HG03103 (cell line): ENCODE results near the gene PCDHGB2.
"Not testable (repeated sequence)": the region's sequence is repeated elsewhere in the genome, so short reads cannot be mapped to it uniquely, and the experiment has no call there.

Source experiments
- ATAC-seq: cut with Tn5 transposase; IDR thresholded peaks from one replicate; pipeline ENCODE4 v1.9.1; 2021; ENCODE audit warnings: low read depth; ENCODE audit not compliant: unreplicated experiment

The PCDHGB2 gene

GRCh38 chr5:141383345-141383744 lies 23.6 kb downstream of the PCDHGB2 start:
- ATAC-seq, result no peak

- ATAC-seq, result no peak
Observed at GRCh38 chr5:141384471-141385267, 24.9 kb downstream of the PCDHGB2 start.

GRCh38 chr5:141387557-141388311 lies 27.9 kb downstream of the PCDHGB2 start, which contains the start of gene PCDHGB4:
PCDHGB4 (plus strand) TSS chr5:141387698; CDS start chr5:141387885, 187 bp downstream.
- peak; percentile 51 for ATAC-seq

- ATAC-seq, result no peak
Observed at GRCh38 chr5:141388661-141389060, 28.9 kb downstream of the PCDHGB2 start.

GRCh38 chr5:141389153-141390042 lies 29.6 kb downstream of the PCDHGB2 start:
- no peak for ATAC-seq

- ATAC-seq, result no peak
Observed at GRCh38 chr5:141392429-141393198, 32.8 kb downstream of the PCDHGB2 start, which contains the start of gene PCDHGA8. PCDHGA8 (plus strand) TSS chr5:141392633; CDS start chr5:141392814, 181 bp downstream.

DNA sequence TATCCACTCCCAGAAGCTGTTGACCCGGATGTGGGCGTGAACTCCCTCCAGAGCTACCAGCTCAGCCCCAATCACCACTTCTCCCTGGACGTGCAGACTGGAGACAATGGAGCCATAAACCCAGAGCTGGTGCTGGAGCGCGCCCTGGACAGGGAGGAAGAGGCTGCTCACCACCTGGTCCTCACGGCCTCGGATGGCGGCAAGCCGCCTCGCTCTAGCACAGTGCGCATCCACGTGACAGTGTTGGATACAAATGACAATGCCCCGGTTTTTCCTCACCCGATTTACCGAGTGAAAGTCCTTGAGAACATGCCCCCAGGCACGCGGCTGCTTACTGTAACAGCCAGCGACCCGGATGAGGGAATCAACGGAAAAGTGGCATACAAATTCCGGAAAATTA lies 33.5 kb downstream of the PCDHGB2 start:
- ATAC-seq, result no peak

DNA sequence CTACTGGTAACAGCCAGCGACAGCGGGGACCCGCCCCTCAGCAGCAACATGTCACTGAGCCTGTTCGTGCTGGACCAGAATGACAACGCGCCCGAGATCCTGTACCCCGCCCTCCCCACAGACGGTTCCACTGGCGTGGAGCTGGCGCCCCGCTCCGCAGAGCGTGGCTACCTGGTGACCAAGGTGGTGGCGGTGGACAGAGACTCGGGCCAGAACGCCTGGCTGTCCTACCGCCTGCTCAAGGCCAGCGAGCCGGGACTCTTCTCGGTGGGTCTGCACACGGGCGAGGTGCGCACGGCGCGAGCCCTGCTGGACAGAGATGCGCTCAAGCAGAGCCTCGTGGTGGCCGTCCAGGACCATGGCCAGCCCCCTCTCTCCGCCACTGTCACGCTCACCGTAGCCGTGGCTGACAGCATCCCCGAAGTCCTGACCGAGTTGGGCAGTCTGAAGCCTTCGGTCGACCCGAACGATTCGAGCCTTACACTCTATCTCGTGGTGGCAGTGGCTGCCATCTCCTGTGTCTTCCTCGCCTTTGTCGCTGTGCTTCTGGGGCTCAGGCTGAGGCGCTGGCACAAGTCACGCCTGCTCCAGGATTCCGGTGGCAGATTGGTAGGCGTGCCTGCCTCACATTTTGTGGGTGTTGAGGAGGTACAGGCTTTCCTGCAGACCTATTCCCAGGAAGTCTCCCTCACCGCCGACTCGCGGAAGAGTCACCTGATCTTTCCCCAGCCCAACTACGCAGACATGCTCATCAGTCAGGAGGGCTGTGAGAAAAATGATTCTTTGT lies 34.8 kb downstream of the PCDHGB2 start:
- not testable (repeated sequence) for ATAC-seq

DNA sequence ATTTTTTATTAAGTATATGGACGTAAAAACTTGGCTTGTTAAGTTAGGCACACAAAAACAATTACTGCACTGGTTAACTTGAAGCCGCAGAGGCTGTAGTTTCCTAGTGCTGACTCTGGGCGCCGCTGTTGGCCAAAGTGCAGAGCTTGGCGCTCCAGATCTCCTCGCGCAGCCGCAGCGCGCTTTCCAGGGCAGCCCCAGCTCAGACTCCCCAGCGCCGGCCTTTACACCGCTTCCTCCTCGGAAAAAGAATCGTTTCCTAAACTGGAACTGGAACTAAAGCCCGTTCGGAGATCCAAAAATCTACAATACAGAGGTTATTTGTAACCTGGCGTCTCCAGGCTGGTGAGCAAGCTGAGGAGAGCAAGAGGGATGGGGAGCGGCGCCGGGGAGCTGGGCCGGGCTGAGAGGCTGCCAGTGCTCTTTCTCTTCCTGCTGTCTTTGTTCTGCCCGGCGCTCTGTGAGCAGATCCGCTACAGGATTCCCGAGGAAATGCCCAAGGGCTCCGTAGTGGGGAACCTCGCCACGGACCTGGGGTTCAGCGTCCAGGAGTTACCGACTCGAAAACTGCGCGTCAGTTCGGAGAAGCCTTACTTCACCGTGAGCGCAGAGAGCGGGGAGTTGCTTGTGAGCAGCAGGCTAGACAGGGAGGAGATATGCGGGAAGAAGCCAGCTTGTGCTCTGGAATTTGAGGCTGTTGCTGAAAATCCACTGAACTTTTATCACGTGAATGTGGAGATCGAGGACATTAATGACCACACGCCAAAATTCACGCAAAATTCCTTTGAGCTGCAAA lies 38.2 kb downstream of the PCDHGB2 start, which contains the start of gene PCDHGB5:
Gene PCDHGB5, plus strand, starts transcription at position 192 of the 796 bp plus-strand sequence. Its CDS starts 181 bp downstream, at position 373.
- ATAC-seq, result peak; percentile 94

GRCh38 chr5:141398608-141399007 lies 38.8 kb downstream of the PCDHGB2 start:
- no peak for ATAC-seq

- ATAC-seq, result no peak
Observed at GRCh38 chr5:141399555-141400258, 39.9 kb downstream of the PCDHGB2 start.

DNA sequence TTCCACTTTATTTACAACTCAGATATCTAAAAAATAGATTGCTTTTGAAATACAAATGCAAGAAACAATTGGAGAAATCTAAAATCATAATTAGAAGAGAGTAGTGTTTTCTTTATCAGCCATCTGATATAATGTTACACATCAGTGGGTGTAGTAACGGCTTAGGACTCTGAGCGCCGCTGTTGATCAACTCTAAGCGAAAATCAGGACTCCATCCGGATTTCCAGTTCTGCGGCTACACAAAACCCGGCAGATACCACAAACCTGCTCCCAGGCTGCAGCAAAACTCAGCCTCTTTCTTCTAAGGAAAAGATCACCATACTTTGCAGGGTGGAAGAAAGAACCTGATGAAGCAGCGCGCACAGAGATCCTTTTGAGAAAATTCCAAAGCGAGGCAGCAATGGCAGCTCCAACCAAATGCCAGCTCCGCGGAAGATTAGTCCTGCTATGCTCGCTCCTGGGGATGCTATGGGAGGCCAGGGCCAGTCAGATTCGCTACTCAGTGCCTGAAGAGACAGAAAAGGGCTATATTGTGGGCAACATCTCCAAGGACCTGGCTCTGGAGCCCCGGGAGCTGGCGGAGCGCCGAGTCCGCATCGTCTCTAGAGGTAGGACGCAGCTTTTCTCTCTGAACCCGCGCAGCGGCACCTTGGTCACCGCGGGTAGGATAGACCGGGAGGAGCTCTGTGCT lies 42.9 kb downstream of the PCDHGB2 start, which contains the start of gene PCDHGA9:
Gene PCDHGA9, plus strand, starts transcription at position 226 of the 691 bp plus-strand sequence. Its CDS starts 175 bp downstream, at position 401.
- no peak for ATAC-seq

DNA sequence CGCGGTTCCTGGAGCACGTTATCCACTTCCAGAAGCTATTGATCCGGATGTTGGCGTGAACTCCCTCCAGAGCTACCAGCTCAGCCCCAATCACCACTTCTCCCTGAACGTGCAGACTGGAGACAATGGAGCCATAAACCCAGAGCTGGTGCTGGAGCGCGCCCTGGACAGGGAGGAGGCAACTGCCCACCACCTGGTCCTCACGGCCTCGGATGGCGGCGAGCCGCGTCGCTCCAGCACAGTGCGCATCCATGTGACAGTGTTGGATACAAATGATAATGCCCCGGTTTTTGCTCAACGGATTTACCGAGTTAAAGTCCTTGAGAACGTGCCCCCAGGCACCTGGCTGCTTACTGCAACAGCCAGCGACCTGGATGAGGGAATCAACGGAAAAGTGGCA lies 43.6 kb downstream of the PCDHGB2 start:
- ATAC-seq, result no peak

GRCh38 chr5:141407790-141408505 lies 48.2 kb downstream of the PCDHGB2 start, which contains the start of gene PCDHGB6:
PCDHGB6 (plus strand) TSS chr5:141408021; CDS start chr5:141408203, 182 bp downstream.
- ATAC-seq, result not testable (repeated sequence)

- no peak for ATAC-seq
Observed at GRCh38 chr5:141409598-141410306, 50.0 kb downstream of the PCDHGB2 start.
